H1 (cell line): Measurements from ENCODE around the gene SND1. TPM values are rescaled to one million over a fixed set of nuclear protein-coding genes. Genes with fewer than 3 reads are reported as not detected.

ENCODE experiments used
- CTCF ChIA-PET: fragments of 300-600 bp; sonication (Branson Sonifier 250); formaldehyde crosslinking; loops from one replicate; lab custom pipeline; 2021; ENCODE audit not compliant: partially characterized antibody; lab: Charles Lee
- POLR2A ChIA-PET: fragments of 300-600 bp; sonication (Branson Sonifier 250); formaldehyde crosslinking; loops from one replicate; lab custom pipeline; 2021; ENCODE audit warnings: inconsistent platforms; ENCODE audit not compliant: partially characterized antibody; lab: Charles Lee
- DNase-seq, 2 experiments: peaks; one replicate each; pipeline versions ENCODE4 v3.0.0 to v3.0.0-alpha.2; 2010 to 2022; ENCODE audit warnings: low spot score in 2 of 2, low read depth in 1 of 2, mixed read lengths in 1 of 2
- FAIRE-seq: peaks from 2 replicates; lab custom pipeline; 2011; peaks lifted over from hg19 to GRCh38; lab: Jason Lieb, UNC
- H2AFZ ChIP-seq: 2 replicates; pipeline ENCODE4 v1.8.1; 2012; ENCODE audit warnings: low read length, inconsistent platforms
- H2AK5ac ChIP-seq: 2 replicates; pipeline ENCODE4 v1.6.1; 2013; ENCODE audit warnings: low read depth, low read length
- H2BK120ac ChIP-seq: replicated peaks from 2 replicates; pipeline ENCODE3; 2013; ENCODE audit warnings: low read depth, low read length, inconsistent platforms
- H2BK12ac ChIP-seq: 2 replicates; pipeline ENCODE4 v1.6.1; 2013; ENCODE audit warnings: low read depth, low read length
- H2BK15ac ChIP-seq: 2 replicates; pipeline ENCODE4 v1.6.1; 2013; ENCODE audit warnings: low read length
- H2BK20ac ChIP-seq: 2 replicates; pipeline ENCODE4 v1.6.1; 2013; ENCODE audit warnings: low read length
- H2BK5ac ChIP-seq: 2 replicates; pipeline ENCODE4 v1.6.1; 2013; ENCODE audit warnings: low read depth, low read length
- H3K14ac ChIP-seq: 2 replicates; pipeline ENCODE4 v1.6.1; 2013; ENCODE audit warnings: inconsistent platforms; ENCODE audit not compliant: insufficient read length
- H3K18ac ChIP-seq: 2 replicates; pipeline ENCODE4 v1.6.1; 2013; ENCODE audit warnings: low read length; ENCODE audit errors: extremely low read depth
- H3K23ac ChIP-seq: 2 replicates; pipeline ENCODE4 v1.6.1; 2013; ENCODE audit warnings: inconsistent platforms; ENCODE audit not compliant: insufficient read length
- H3K23me2 ChIP-seq: 2 replicates; pipeline ENCODE4 v1.6.1; 2013; ENCODE audit warnings: low read depth, low read length
- H3K27ac ChIP-seq: 2 replicates; pipeline ENCODE4 v1.6.1; 2011; ENCODE audit warnings: low read depth, low read length, inconsistent platforms
- H3K27me3 ChIP-seq, 4 experiments: replicated peaks in 1 of 4; 1 replicate in 1 of 4; 2 replicates in 3 of 4; pipeline versions ENCODE4 v1.6.1 to v1.8.1; 2011 to 2013; ENCODE audit warnings: low read length in 3 of 4, mild to moderate bottlenecking in 3 of 4, inconsistent platforms in 2 of 4, mixed read lengths in 2 of 4, moderate library complexity in 1 of 4; ENCODE audit not compliant: control insufficient read depth in 3 of 4, insufficient read depth in 3 of 4; ENCODE audit errors: extremely low read depth in 1 of 4
- H3K36me3 ChIP-seq, 4 experiments: 2 replicates each; pipeline versions ENCODE4 v1.6.1 to v1.8.1; 2011 to 2013; ENCODE audit warnings: mild to moderate bottlenecking in 4 of 4, low read length in 3 of 4, moderate library complexity in 2 of 4, control low read depth in 1 of 4, inconsistent platforms in 1 of 4; ENCODE audit not compliant: insufficient read depth in 4 of 4, control insufficient read depth in 2 of 4
- H3K4ac ChIP-seq: replicated peaks from 2 replicates; pipeline ENCODE3; 2013; ENCODE audit warnings: low read length, low read depth, mixed read lengths, inconsistent platforms; ENCODE audit not compliant: insufficient read length
- H3K4me1 ChIP-seq, 4 experiments: replicated peaks in 1 of 4; 1 replicate in 1 of 4; 2 replicates in 3 of 4; pipeline versions ENCODE4 v1.6.1 to v1.8.1; 2011 to 2013; ENCODE audit warnings: low read length in 3 of 4, inconsistent platforms in 2 of 4, mixed read lengths in 1 of 4; ENCODE audit not compliant: insufficient read depth in 4 of 4, control insufficient read depth in 3 of 4
- H3K4me2 ChIP-seq, 2 experiments: 2 replicates each; pipeline versions ENCODE4 v1.6.1 to v1.8.1; 2011 to 2013; ENCODE audit warnings: low read depth in 2 of 2, low read length in 2 of 2, control low read depth in 1 of 2, inconsistent platforms in 1 of 2, mild to moderate bottlenecking in 1 of 2; ENCODE audit not compliant: insufficient read depth in 1 of 2
- H3K4me3 ChIP-seq, 4 experiments: fragments of 200-600, 300-600 bp in 1 of 4; sonication (generic), shearing (Covaris generic), sonication (Bioruptor Twin) in 1 of 4; 2 replicates each; pipeline versions ENCODE4 v1.5.1 to v1.8.1; 2011 to 2016; ENCODE audit warnings: low read length in 4 of 4, low read depth in 3 of 4, control low read depth in 2 of 4, inconsistent platforms in 2 of 4, mild to moderate bottlenecking in 2 of 4, mixed read lengths in 1 of 4, moderate library complexity in 1 of 4; ENCODE audit not compliant: insufficient read depth in 2 of 4; ENCODE audit errors: extremely low read depth in 1 of 4
- H3K56ac ChIP-seq: replicated peaks from 2 replicates; pipeline ENCODE3; 2013; ENCODE audit warnings: low read depth, mild to moderate bottlenecking, mixed read lengths, low read length, inconsistent platforms; ENCODE audit not compliant: insufficient read length
- H3K79me1 ChIP-seq: 2 replicates; pipeline ENCODE4 v1.6.1; 2013; ENCODE audit warnings: low read depth, low read length, control low read depth
- H3K79me2 ChIP-seq, 2 experiments: 2 replicates each; pipeline versions ENCODE4 v1.6.1 to v1.8.1; 2012 to 2013; ENCODE audit warnings: low read length in 2 of 2, mild to moderate bottlenecking in 2 of 2, inconsistent platforms in 1 of 2; ENCODE audit not compliant: insufficient read depth in 2 of 2, control insufficient read depth in 1 of 2
- H3K9ac ChIP-seq, 4 experiments: replicated peaks in 1 of 4; 1 replicate in 1 of 4; 2 replicates in 3 of 4; pipeline versions ENCODE4 v1.6.1 to v1.8.1; 2011 to 2013; ENCODE audit warnings: low read depth in 3 of 4, low read length in 3 of 4, control low read depth in 2 of 4, mild to moderate bottlenecking in 2 of 4, moderate library complexity in 2 of 4, inconsistent platforms in 1 of 4; ENCODE audit errors: extremely low read depth in 1 of 4
- H3K9me3 ChIP-seq, 2 experiments: 2 replicates each; pipeline versions ENCODE4 v1.6.1 to v1.8.1; 2012 to 2013; ENCODE audit warnings: mild to moderate bottlenecking in 2 of 2, moderate library complexity in 2 of 2, control low read depth in 1 of 2, inconsistent platforms in 1 of 2, low read depth in 1 of 2, low read length in 1 of 2, mixed read lengths in 1 of 2; ENCODE audit not compliant: insufficient read depth in 2 of 2
- H4K20me1 ChIP-seq, 2 experiments: replicated peaks in 1 of 2; 2 replicates each; pipeline versions ENCODE3 to v1.8.1; 2011 to 2013; ENCODE audit warnings: inconsistent platforms in 2 of 2, low read length in 2 of 2, mild to moderate bottlenecking in 1 of 2; ENCODE audit not compliant: insufficient read depth in 2 of 2, control insufficient read depth in 1 of 2
- H4K5ac ChIP-seq: 2 replicates; pipeline ENCODE4 v1.6.1; 2013; ENCODE audit warnings: low read length, low read depth, mixed read lengths, inconsistent platforms; ENCODE audit not compliant: insufficient read length
- H4K8ac ChIP-seq: 2 replicates; pipeline ENCODE4 v1.8.0; 2013; ENCODE audit warnings: mild to moderate bottlenecking, moderate library complexity, low read length, inconsistent platforms; ENCODE audit not compliant: insufficient read depth; ENCODE audit errors: extremely low read depth
- H4K91ac ChIP-seq: replicated peaks from 2 replicates; pipeline ENCODE3; 2013; ENCODE audit warnings: low read length, mixed read lengths, inconsistent platforms; ENCODE audit not compliant: insufficient read length
- CHD2 ChIP-seq: IDR thresholded peaks from 2 replicates; pipeline ENCODE4 v1.6.1; 2012; ENCODE audit warnings: low read length, improper control_type of control experiment
- EP300 ChIP-seq, 2 experiments: IDR thresholded peaks; 1 replicate in 1 of 2; 2 replicates in 1 of 2; pipeline ENCODE4 v1.6.1; 2011 to 2012; ENCODE audit warnings: low read depth in 2 of 2, low read length in 2 of 2, mild to moderate bottlenecking in 2 of 2, borderline replicate concordance in 1 of 2, inconsistent platforms in 1 of 2, moderate library complexity in 1 of 2
- HDAC2 ChIP-seq, 2 experiments: fragments of 300-600 bp in 1 of 2; sonication (generic) in 1 of 2; IDR thresholded peaks; 2 replicates each; pipeline ENCODE4 v1.6.1; 2011 to 2012; ENCODE audit warnings: low read depth in 2 of 2, low read length in 2 of 2, mild to moderate bottlenecking in 2 of 2, moderate library complexity in 2 of 2, borderline replicate concordance in 1 of 2, inconsistent platforms in 1 of 2
- HDAC6 ChIP-seq: IDR thresholded peaks from one replicate; pipeline ENCODE4 v1.7.1; 2012; ENCODE audit warnings: low read depth, mild to moderate bottlenecking, inconsistent platforms, low read length, moderate library complexity
- JUN ChIP-seq: IDR thresholded peaks from 2 replicates; pipeline ENCODE4 v1.6.1; 2011; ENCODE audit warnings: low read depth, mild to moderate bottlenecking, improper control_type of control experiment, low read length
- MAX ChIP-seq: IDR thresholded peaks from 2 replicates; pipeline ENCODE4 v1.6.1; 2012; ENCODE audit warnings: inconsistent platforms
- NRF1 ChIP-seq: IDR thresholded peaks from 2 replicates; pipeline ENCODE4 v1.6.1; 2011; ENCODE audit warnings: mild to moderate bottlenecking, low read depth, low read length, improper control_type of control experiment
- POU5F1 ChIP-seq: IDR thresholded peaks from 2 replicates; pipeline ENCODE4 v1.6.1; 2011; ENCODE audit warnings: low read depth, mild to moderate bottlenecking, low read length, moderate library complexity
- SIX5 ChIP-seq: IDR thresholded peaks from 2 replicates; pipeline ENCODE4 v1.6.1; 2011; ENCODE audit warnings: mild to moderate bottlenecking, low read depth, low read length
- SP4 ChIP-seq: IDR thresholded peaks from 2 replicates; pipeline ENCODE4 v1.6.1; 2012; ENCODE audit warnings: low read length, inconsistent platforms
- TAF1 ChIP-seq: IDR thresholded peaks from 2 replicates; pipeline ENCODE4 v1.6.1; 2011; ENCODE audit warnings: mild to moderate bottlenecking, low read depth, low read length
- TAF7 ChIP-seq: optimal IDR thresholded peaks from 2 replicates; pipeline ENCODE3; 2011; ENCODE audit warnings: low read depth, mild to moderate bottlenecking, inconsistent platforms, low read length, moderate library complexity, borderline replicate concordance
- TCF12 ChIP-seq: IDR thresholded peaks from 2 replicates; pipeline ENCODE4 v1.6.1; 2011; ENCODE audit warnings: low read depth, mild to moderate bottlenecking, low read length
- ZNF274 ChIP-seq: IDR thresholded peaks from 2 replicates; pipeline ENCODE4 v1.7.0; 2012; ENCODE audit warnings: low read length, borderline replicate concordance; ENCODE audit errors: extremely low read depth
- WGBS, 2 experiments: shearing (Covaris generic) in 1 of 2; methylation state at CpG; one replicate each; pipeline versions ENCODE4 v1.1.6 to v1.1.7; 2013 to 2015; ENCODE audit warnings: low lambda C conversion rate in 2 of 2, mixed read lengths in 2 of 2, inconsistent platforms in 1 of 2, low coverage in 1 of 2, missing lambda C conversion rate in 1 of 2; ENCODE audit not compliant: insufficient replicate concordance in 2 of 2, insufficient coverage in 1 of 2, insufficient read length in 1 of 2; ENCODE audit errors: extremely low coverage in 1 of 2, missing lambda C conversion rate in 1 of 2; 5-methylcytosine and 5-hydroxymethylcytosine counted together
- polyA plus RNA-seq, 7 experiments: library from polyadenylated mRNA; depleted of rRNA in 3 of 7; stranded (reverse) in 5 of 7; unstranded in 2 of 7; fragments of >200 nt in 5 of 7; fragments of 200-250 nt in 2 of 7; gene quantifications; 1 replicate in 5 of 7; 2 replicates in 1 of 7; 4 replicates in 1 of 7; pipeline versions ENCODE4 v1.2.1 to v1.2.3, GENCODE V29; 2011 to 2013; ENCODE audit warnings: missing spikeins in 2 of 7, mixed read lengths in 2 of 7
- total RNA-seq: library from RNA; stranded (reverse); fragmentation: NEBNext Ultra II Directional; extraction: Animal tissue kit (Norgen Biotek cat#: 25700); gene quantifications from 2 replicates; pipeline ENCODE4 v1.2.1, GENCODE V29; 2021

SND1 gene
- total and polyA plus RNA-seq, 2 of the 8 experiments (the other 6 are each of a cell fraction or from before 2014, with no cell fraction given) = 122 to 290 TPM

GRCh38 chr7:127812540-127812939 lies 160.5 kb downstream of the SND1 start:
- H2BK20ac ChIP-seq = no peak overlapping the region
- TF ChIP-seq SIX5 = no peak
- no peak for TF ChIP-seq EP300 (IDR thresholded peaks at IDR 0.05; ENCODE audit: borderline replicate concordance in 1 of 2, low read depth in 2 of 2, low read length in 2 of 2)
- no peak for TF ChIP-seq MAX
- no peak for TF ChIP-seq TAF1
- no peak for TF ChIP-seq CHD2
- no peak for TF ChIP-seq TCF12
- TF ChIP-seq POU5F1 = no peak
- TF ChIP-seq SP4 = no peak
- TF ChIP-seq JUN = no peak
- no peak for TF ChIP-seq HDAC6
- no peak for TF ChIP-seq TAF7
- no peak for TF ChIP-seq NRF1
- TF ChIP-seq ZNF274 = no peak
- no peak for TF ChIP-seq HDAC2 (IDR thresholded peaks at IDR 0.05; ENCODE audit: borderline replicate concordance in 1 of 2, low read depth in 2 of 2, low read length in 2 of 2)

More at GRCh38 chr7:127812540-127812939, 160.5 kb downstream of the SND1 start:
- Histone ChIP-seq H2BK12ac (no peak overlapping the region), H2AFZ (no peak overlapping the region), H4K20me1 (peaks cover 9 to 15% of the 10 kb centered on the region in 2 experiments), H2BK15ac (no peak overlapping the region), H3K4me1 (peaks cover 5 to 26% (median 19%) of the 10 kb centered on the region in 4 experiments; a peak in 6 of 7 replicates), H3K36me3 (peaks cover 0 to 4% (median 2%) of the 10 kb centered on the region in 4 experiments; a peak in 2 of 8 replicates), H3K79me1 (peaks cover 4% of the 10 kb centered on the region; the same call in 1 of the 2 replicates), H3K27me3 (no peaks in the 10 kb centered on the region), H3K56ac (no peak overlapping the region), H3K27ac (no peak overlapping the region), H3K4me3 (no peak overlapping the region), H3K18ac (no peak overlapping the region), H4K8ac (no peak overlapping the region), H3K4me2 (no peak overlapping the region), H3K23ac (no peak overlapping the region), H3K9ac (no peak overlapping the region), H3K14ac (no peak overlapping the region), H4K5ac (no peak overlapping the region), H3K9me3 (no peaks in the 10 kb centered on the region), H3K23me2 (no peaks in the 10 kb centered on the region), H4K91ac (no peak overlapping the region), H2AK5ac (no peak overlapping the region), H2BK5ac (no peak overlapping the region), H3K4ac (no peak overlapping the region), H3K79me2 (peaks cover 0 to 86% of the 10 kb centered on the region in 2 experiments; a peak in 3 of 4 replicates), H2BK120ac (no peak overlapping the region)
- 74% methylated on average over 3 of the region's 3 CpGs; no CpG with 5 or more reads in 1 of the 2 experiments for whole genome bisulfite sequencing, 2 experiments
- no peak for FAIRE-seq
- CTCF ChIA-PET = interaction anchor here (1.1 to 2.4 kb wide), 2 partner anchors 17 to 20 kb away, joined by 4 to 14 read pairs; no protein-coding TSS in a partner anchor
- POLR2A ChIA-PET = interaction anchor here (1.0 kb wide), 1 partner anchor 10 kb away, joined by 3 read pairs; no protein-coding TSS in a partner anchor
- DNase-seq = no peak
